ENCODE data around the gene SLC9A2. TPM values are rescaled to one million over a fixed set of nuclear protein-coding genes. Genes with fewer than 3 reads are reported as not detected.
A peak's percentile ranks its signal among the peaks of the same experiment; 100 is the strongest.

Gene SLC9A2
- total RNA-seq, 3 donors from 2014 or later (not counting 1 experiment from before 2014, with no cell fraction given) = not detected

DNA sequence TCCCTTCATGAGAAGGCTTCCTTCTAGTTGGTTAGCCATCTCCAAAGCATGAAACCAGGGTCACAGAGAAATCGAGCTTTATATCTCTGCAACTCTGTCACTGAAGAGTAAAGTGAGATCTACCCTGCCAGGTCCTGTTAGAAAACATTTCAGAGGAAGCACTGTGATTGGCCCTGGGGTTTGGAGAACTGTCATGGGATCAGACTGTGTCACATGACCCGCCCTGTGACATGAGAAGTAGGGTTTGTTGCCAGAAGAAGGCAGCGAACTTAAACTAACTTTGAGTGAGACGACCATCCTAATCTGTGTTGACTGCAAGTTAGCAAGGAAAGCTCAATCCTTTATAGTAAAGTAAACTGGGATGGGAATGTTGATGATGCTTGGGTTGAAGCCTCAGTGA, 55.5 kb downstream of the SLC9A2 start:
- WGBS (ENCODE audit: insufficient coverage) = 87% methylated on average over 4 of the region's 4 CpGs
- Histone ChIP-seq H3K36me3 (ENCODE audit: control insufficient read depth, insufficient read depth, low read length) (no peaks in the 10 kb centered on the region), H3K4me3 (ENCODE audit: low read length) (no peak overlapping the region), H3K4me1 (ENCODE audit: control insufficient read depth, insufficient read depth, low read length) (no peaks in the 10 kb centered on the region), H3K27me3 (ENCODE audit: control insufficient read depth, insufficient read depth, low read length) (no peaks in the 10 kb centered on the region), H3K27ac (ENCODE audit: low read length) (no peak overlapping the region), H3K9me3 (ENCODE audit: control insufficient read depth, insufficient read depth, low read length) (no peaks in the 10 kb centered on the region)
- intact Hi-C loops (cut with micrococcal nuclease) = no loop called here
- no peak for DNase-seq
- Mint-ChIP-seq H3K9me3 (no peaks in the 10 kb centered on the region), H3K36me3 (no peaks in the 10 kb centered on the region), H3K27ac (no peak overlapping the region), H3K4me3 (no peak overlapping the region), H3K4me1 (no peaks in the 10 kb centered on the region), H3K27me3 (ENCODE audit: low read depth in 2 of 2) (peaks cover 12 to 32% of the 10 kb centered on the region in 2 donors)
- ATAC-seq = no peak
- TF ChIP-seq, protein P1, sequence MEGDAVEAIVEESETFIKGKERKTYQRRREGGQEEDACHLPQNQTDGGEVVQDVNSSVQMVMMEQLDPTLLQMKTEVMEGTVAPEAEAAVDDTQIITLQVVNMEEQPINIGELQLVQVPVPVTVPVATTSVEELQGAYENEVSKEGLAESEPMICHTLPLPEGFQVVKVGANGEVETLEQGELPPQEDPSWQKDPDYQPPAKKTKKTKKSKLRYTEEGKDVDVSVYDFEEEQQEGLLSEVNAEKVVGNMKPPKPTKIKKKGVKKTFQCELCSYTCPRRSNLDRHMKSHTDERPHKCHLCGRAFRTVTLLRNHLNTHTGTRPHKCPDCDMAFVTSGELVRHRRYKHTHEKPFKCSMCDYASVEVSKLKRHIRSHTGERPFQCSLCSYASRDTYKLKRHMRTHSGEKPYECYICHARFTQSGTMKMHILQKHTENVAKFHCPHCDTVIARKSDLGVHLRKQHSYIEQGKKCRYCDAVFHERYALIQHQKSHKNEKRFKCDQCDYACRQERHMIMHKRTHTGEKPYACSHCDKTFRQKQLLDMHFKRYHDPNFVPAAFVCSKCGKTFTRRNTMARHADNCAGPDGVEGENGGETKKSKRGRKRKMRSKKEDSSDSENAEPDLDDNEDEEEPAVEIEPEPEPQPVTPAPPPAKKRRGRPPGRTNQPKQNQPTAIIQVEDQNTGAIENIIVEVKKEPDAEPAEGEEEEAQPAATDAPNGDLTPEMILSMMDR (IDR thresholded peaks at IDR 0.05) = no peak

- H3K4me1 Mint-ChIP-seq = no peaks in the 10 kb centered on the region
- no peaks in the 10 kb centered on the region for H3K36me3 ChIP-seq (ENCODE audit: control insufficient read depth, insufficient read depth, low read length)
- H3K27me3 Mint-ChIP-seq (ENCODE audit: low read depth in 2 of 2) = peaks cover 8 to 38% of the 10 kb centered on the region in 2 donors
- WGBS (ENCODE audit: insufficient coverage) = 76% methylated on average over 3 of the region's 4 CpGs
- no peaks in the 10 kb centered on the region for H3K36me3 Mint-ChIP-seq
- TF ChIP-seq, protein P1 (IDR thresholded peaks at IDR 0.05) = no peak
- intact Hi-C loops (cut with micrococcal nuclease) = no loop called here
- no peak overlapping the region for H3K4me3 ChIP-seq (ENCODE audit: low read length)
- DNase-seq (no peak), ATAC-seq (no peak)
- H3K4me3 Mint-ChIP-seq = no peak overlapping the region
- H3K9me3 ChIP-seq (ENCODE audit: control insufficient read depth, insufficient read depth, low read length) = no peaks in the 10 kb centered on the region
- no peak overlapping the region for H3K27ac ChIP-seq (ENCODE audit: low read length)
- no peaks in the 10 kb centered on the region for H3K9me3 Mint-ChIP-seq
- H3K27me3 ChIP-seq (ENCODE audit: control insufficient read depth, insufficient read depth, low read length) = peaks cover 3% of the 10 kb centered on the region
- H3K27ac Mint-ChIP-seq = no peak overlapping the region
- H3K4me1 ChIP-seq (ENCODE audit: control insufficient read depth, insufficient read depth, low read length) = no peaks in the 10 kb centered on the region
Measured at GRCh38 chr2:102677244-102678215, 58.2 kb downstream of the SLC9A2 start.

DNA sequence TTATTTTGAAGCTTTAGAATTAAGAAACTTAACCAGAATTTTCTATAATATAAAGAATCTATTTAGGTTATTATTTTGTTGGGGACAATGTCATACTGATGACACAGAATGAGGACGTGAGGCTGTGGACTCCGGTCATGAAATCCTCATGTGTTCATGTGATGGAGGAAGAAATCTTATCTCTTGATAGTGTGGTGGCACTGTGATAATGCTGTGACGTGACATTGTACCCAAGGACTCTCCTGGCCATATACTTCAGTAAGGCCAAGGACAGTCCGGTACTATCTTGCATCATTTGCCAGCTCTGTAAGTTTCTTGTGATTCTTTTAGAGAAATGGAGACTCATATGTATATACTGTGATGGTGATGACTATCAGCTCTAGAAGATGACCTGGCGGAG, 59.1 kb downstream of the SLC9A2 start:
- TF ChIP-seq, protein P1 (IDR thresholded peaks at IDR 0.05) = no peak
- no peaks in the 10 kb centered on the region for H3K9me3 ChIP-seq (ENCODE audit: control insufficient read depth, insufficient read depth, low read length)
- H3K27ac ChIP-seq (ENCODE audit: low read length) = no peak overlapping the region
- WGBS (ENCODE audit: insufficient coverage) = 92% methylated on average over 5 of the region's 5 CpGs
- H3K4me3 ChIP-seq (ENCODE audit: low read length) = no peak overlapping the region
- no peaks in the 10 kb centered on the region for H3K36me3 ChIP-seq (ENCODE audit: control insufficient read depth, insufficient read depth, low read length)
- no peaks in the 10 kb centered on the region for H3K4me1 Mint-ChIP-seq
- intact Hi-C loops (cut with micrococcal nuclease) = no loop called here
- H3K9me3 Mint-ChIP-seq = no peaks in the 10 kb centered on the region
- H3K27me3 ChIP-seq (ENCODE audit: control insufficient read depth, insufficient read depth, low read length) = peaks cover 3% of the 10 kb centered on the region
- peak in 1 of 3 donors; percentile 27 for ATAC-seq
- no peak overlapping the region for H3K4me3 Mint-ChIP-seq
- no peaks in the 10 kb centered on the region for H3K36me3 Mint-ChIP-seq
- no peaks in the 10 kb centered on the region for H3K4me1 ChIP-seq (ENCODE audit: control insufficient read depth, insufficient read depth, low read length)
- no peak overlapping the region for H3K27ac Mint-ChIP-seq
- no peak for DNase-seq
- peaks cover 8 to 38% of the 10 kb centered on the region in 2 donors for H3K27me3 Mint-ChIP-seq (ENCODE audit: low read depth in 2 of 2)

All from natural killer cell (primary cell).